Sigmoid colon (tissue), 4 donors: Measurements from ENCODE around the gene NECTIN2.
"Not testable (repeated sequence)": the region's sequence is repeated elsewhere in the genome, so short reads cannot be mapped to it uniquely, and the experiment has no call there.

Experiments used
- CTCF ChIP-seq, 4 experiments: fragments of 450-650 bp in 3 of 4; fragments of 200-600 bp in 1 of 4; IDR thresholded peaks; one replicate each; pipeline ENCODE4 v1.5.1; 2016 to 2019; ENCODE audit warnings: antibody characterized with exemption in 4 of 4, mild to moderate bottlenecking in 3 of 4, moderate library complexity in 2 of 4
- EP300 ChIP-seq, 4 donors: sonication (generic); formaldehyde crosslinking; IDR thresholded peaks; one replicate each; pipeline ENCODE4 v1.6.1; 2017; ENCODE audit warnings: antibody characterized with exemption in 4 of 4
- POLR2A ChIP-seq, 2 donors: fragments of 450-650 bp; IDR thresholded peaks; one replicate each; pipeline ENCODE4 v1.6.1; 2016; ENCODE audit warnings: antibody characterized with exemption in 2 of 2, mild to moderate bottlenecking in 2 of 2, moderate library complexity in 2 of 2

GRCh38 chr19:44832875-44833274 lies 13.2 kb upstream of the NECTIN2 start:
- not testable (repeated sequence) for TF ChIP-seq POLR2A, CTCF, EP300 (IDR thresholded peaks at IDR 0.05)
